Measurements from ENCODE around the gene PGLYRP1.

DNA sequence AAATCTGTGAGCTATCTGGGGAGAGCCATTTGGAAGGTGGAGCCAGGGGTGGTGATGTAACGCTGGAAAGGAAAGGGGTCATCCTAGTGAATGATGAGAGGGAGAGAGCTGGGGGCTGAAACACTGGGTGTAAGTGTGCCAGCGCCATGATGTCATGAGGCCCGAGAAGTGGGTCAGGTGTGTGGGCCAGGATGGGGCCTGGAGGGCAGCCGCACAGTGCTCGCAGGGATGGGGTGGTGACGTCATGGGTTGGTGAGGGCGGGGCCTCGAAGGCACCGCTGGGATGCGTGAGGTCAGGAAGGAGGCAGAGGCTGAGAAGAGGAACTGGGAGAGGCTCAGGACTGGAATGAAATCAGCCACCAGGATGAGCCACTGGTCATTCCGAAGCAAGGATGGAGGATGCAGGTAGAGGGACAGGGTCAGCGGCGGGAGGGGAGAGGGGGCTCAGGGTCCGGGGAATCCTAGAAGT is 23.2 kb downstream of the PGLYRP1 start:
- TF ChIP-seq, protein P1, sequence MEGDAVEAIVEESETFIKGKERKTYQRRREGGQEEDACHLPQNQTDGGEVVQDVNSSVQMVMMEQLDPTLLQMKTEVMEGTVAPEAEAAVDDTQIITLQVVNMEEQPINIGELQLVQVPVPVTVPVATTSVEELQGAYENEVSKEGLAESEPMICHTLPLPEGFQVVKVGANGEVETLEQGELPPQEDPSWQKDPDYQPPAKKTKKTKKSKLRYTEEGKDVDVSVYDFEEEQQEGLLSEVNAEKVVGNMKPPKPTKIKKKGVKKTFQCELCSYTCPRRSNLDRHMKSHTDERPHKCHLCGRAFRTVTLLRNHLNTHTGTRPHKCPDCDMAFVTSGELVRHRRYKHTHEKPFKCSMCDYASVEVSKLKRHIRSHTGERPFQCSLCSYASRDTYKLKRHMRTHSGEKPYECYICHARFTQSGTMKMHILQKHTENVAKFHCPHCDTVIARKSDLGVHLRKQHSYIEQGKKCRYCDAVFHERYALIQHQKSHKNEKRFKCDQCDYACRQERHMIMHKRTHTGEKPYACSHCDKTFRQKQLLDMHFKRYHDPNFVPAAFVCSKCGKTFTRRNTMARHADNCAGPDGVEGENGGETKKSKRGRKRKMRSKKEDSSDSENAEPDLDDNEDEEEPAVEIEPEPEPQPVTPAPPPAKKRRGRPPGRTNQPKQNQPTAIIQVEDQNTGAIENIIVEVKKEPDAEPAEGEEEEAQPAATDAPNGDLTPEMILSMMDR (IDR thresholded peaks at IDR 0.05; ENCODE audit: low read depth, low read length): no peak
- TF ChIP-seq POLR2A (IDR thresholded peaks at IDR 0.05; ENCODE audit: extremely low read depth, insufficient read length) (no peak), MYC (IDR thresholded peaks at IDR 0.05; ENCODE audit: low read depth, low read length) (no peak)
- TF ChIP-seq, protein P2, sequence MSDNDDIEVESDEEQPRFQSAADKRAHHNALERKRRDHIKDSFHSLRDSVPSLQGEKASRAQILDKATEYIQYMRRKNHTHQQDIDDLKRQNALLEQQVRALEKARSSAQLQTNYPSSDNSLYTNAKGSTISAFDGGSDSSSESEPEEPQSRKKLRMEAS (IDR thresholded peaks at IDR 0.05; ENCODE audit: low read depth, low read length): no peak
